PC-9 (cell line): ENCODE results near the gene CHST11. TPM values are rescaled to one million over a fixed set of nuclear protein-coding genes. Genes with fewer than 3 reads are reported as not detected.

Source experiments
- BruUV-seq: library from RNA; stranded (reverse); fragments of 400-500 nt; replicated peaks from 2 replicates; lab custom pipeline; 2021; lab: Mats Ljungman, UMichigan
- CTCF ChIA-PET: fragments of 300-600 bp; sonication (Branson Sonifier 250); formaldehyde crosslinking; loops from one replicate; lab custom pipeline; 2022; ENCODE audit warnings: antibody characterized with exemption; lab: Charles Lee
- POLR2A ChIA-PET: fragments of 300-600 bp; sonication (Branson Sonifier 250); formaldehyde crosslinking; loops from one replicate; lab custom pipeline; 2022; ENCODE audit warnings: antibody characterized with exemption; ENCODE audit not compliant: unreplicated experiment; lab: Charles Lee
- DNase-seq, 2 experiments: peaks; one replicate each; pipeline versions ENCODE4 v3.0.0 to v3.0.0-alpha.2; 2015 to 2022; ENCODE audit warnings: mixed read lengths in 1 of 2
- H2AFZ ChIP-seq: fragments of 200-600 bp; sonication (generic); 2 replicates; pipeline ENCODE4 v1.8.1; 2017; ENCODE audit warnings: antibody characterized with exemption
- H3F3A ChIP-seq: fragments of 200-600 bp; sonication (generic); 2 replicates; pipeline ENCODE4 v1.8.1; 2017; ENCODE audit warnings: antibody characterized with exemption, mild to moderate bottlenecking, low read depth; ENCODE audit not compliant: insufficient read depth
- H3K27ac ChIP-seq: fragments of 200-600 bp; sonication (generic); 2 replicates; pipeline ENCODE4 v1.6.1; 2016; ENCODE audit warnings: mixed run types
- H3K27me3 ChIP-seq: fragments of 200-600 bp; sonication (generic); 2 replicates; pipeline ENCODE4 v1.6.1; 2016; ENCODE audit warnings: low read depth, mixed run types; ENCODE audit not compliant: insufficient read depth
- H3K36me3 ChIP-seq: fragments of 200-600 bp; sonication (generic); 2 replicates; pipeline ENCODE4 v1.6.1; 2016; ENCODE audit warnings: low read depth, mixed run types
- H3K4me1 ChIP-seq: fragments of 200-600 bp; sonication (generic); replicated peaks from 2 replicates; pipeline ENCODE4 v1.6.1; 2016; ENCODE audit warnings: mixed run types; ENCODE audit not compliant: insufficient read depth
- H3K4me2 ChIP-seq: fragments of 200-600 bp; sonication (generic); 2 replicates; pipeline ENCODE4 v1.6.1; 2017; ENCODE audit warnings: mixed run types
- H3K4me3 ChIP-seq: fragments of 200-600 bp; sonication (generic); 2 replicates; pipeline ENCODE4 v1.6.1; 2016; ENCODE audit warnings: mixed run types
- H3K79me2 ChIP-seq: fragments of 200-600 bp; sonication (generic); 2 replicates; pipeline ENCODE4 v1.6.1; 2017; ENCODE audit warnings: low read depth, mixed run types
- H3K9me2 ChIP-seq: fragments of 200-600 bp; sonication (generic); 2 replicates; pipeline ENCODE4 v1.8.1; 2017; ENCODE audit warnings: mild to moderate bottlenecking; ENCODE audit not compliant: insufficient read depth
- H3K9me3 ChIP-seq: fragments of 200-600 bp; sonication (generic); 2 replicates; pipeline ENCODE4 v1.8.1; 2016; ENCODE audit warnings: low read depth; ENCODE audit not compliant: insufficient read depth
- H4K20me1 ChIP-seq: fragments of 200-600 bp; sonication (generic); 2 replicates; pipeline ENCODE4 v1.8.1; 2017; ENCODE audit not compliant: insufficient read depth
- EZH2 ChIP-seq: fragments of 200-600 bp; sonication (generic); IDR thresholded peaks from 2 replicates; pipeline ENCODE4 v1.8.0; 2017; ENCODE audit warnings: antibody characterized with exemption, low read depth
- intact Hi-C: fragments of 100-400 bp; cut with micrococcal nuclease; formaldehyde crosslinking; loops from one replicate; pipeline ENCODE4 v1.10.0; 2022; ENCODE audit not compliant: unreplicated experiment
- total RNA-seq: library from RNA; stranded (reverse); gene quantifications from 2 replicates; pipeline ENCODE4 v1.2.3, GENCODE V29; 2021
- TF ChIP-seq, protein P1 (sequence below): fragments of 200-600 bp; sonication (generic); conservative IDR thresholded peaks from 2 replicates; pipeline ENCODE4 v1.6.1; 2017; ENCODE audit warnings: mixed run types, antibody characterized with exemption, mild to moderate bottlenecking, moderate library complexity

Gene CHST11
- total RNA-seq, 1 experiment from 2014 or later: 39.9 TPM

DNA sequence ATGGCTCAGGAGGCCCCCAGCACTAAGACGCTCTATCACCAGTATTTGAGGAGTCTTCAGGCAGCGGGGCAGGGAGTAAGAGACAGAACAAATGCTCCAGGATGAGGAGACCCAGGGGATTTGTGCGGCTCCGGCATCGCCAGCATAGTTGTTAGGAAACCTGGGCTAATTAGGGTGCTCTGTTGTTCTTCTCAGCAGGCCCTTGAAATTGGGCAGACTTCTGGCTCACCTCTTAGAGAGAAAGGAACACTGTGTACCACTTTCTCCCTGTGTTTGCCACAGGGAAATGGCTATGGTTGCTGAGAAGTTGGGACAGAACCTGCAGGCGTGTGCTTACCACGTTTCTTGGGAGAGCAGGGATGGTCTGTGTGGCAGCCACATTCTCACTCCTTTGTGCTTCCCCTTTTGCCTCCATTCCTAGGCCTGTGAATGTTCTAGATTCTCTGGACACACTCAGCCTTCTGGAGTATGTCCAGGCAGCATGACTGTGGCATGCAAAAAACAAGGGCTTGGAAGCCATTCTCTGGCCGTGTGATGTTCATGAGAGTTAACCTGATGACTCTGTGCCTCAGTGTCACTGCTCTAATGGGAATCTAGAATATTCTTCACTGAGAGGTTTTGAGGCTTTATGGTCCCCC lies 109.0 kb downstream of the CHST11 start:
- Histone ChIP-seq H3K9me2 (no peaks in the 10 kb centered on the region), H3K27me3 (no peaks in the 10 kb centered on the region), H3K36me3 (peaks cover 5% of the 10 kb centered on the region), H4K20me1 (0 out of 2 replicates have a peak, but pooled peaks cover 3% of the 10 kb centered on the region), H3K27ac (no peak overlapping the region), H3K9me3 (no peaks in the 10 kb centered on the region), H3K4me3 (no peak overlapping the region), H3F3A (peaks cover 31% of the 10 kb centered on the region; the same call in 1 of the 2 replicates), H3K4me2 (no peak overlapping the region), H3K79me2 (peaks cover 96% of the 10 kb centered on the region), H2AFZ (no peak overlapping the region), H3K4me1 (no peaks in the 10 kb centered on the region)
- DNase-seq: no peak
- ChIA-PET CTCF (no interaction called here), POLR2A (no interaction called here)
- TF ChIP-seq EZH2: no peak
- TF ChIP-seq, protein P1, sequence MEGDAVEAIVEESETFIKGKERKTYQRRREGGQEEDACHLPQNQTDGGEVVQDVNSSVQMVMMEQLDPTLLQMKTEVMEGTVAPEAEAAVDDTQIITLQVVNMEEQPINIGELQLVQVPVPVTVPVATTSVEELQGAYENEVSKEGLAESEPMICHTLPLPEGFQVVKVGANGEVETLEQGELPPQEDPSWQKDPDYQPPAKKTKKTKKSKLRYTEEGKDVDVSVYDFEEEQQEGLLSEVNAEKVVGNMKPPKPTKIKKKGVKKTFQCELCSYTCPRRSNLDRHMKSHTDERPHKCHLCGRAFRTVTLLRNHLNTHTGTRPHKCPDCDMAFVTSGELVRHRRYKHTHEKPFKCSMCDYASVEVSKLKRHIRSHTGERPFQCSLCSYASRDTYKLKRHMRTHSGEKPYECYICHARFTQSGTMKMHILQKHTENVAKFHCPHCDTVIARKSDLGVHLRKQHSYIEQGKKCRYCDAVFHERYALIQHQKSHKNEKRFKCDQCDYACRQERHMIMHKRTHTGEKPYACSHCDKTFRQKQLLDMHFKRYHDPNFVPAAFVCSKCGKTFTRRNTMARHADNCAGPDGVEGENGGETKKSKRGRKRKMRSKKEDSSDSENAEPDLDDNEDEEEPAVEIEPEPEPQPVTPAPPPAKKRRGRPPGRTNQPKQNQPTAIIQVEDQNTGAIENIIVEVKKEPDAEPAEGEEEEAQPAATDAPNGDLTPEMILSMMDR: no peak
- intact Hi-C loops: no loop called here
- BruUV-seq: no TSS peak

DNA sequence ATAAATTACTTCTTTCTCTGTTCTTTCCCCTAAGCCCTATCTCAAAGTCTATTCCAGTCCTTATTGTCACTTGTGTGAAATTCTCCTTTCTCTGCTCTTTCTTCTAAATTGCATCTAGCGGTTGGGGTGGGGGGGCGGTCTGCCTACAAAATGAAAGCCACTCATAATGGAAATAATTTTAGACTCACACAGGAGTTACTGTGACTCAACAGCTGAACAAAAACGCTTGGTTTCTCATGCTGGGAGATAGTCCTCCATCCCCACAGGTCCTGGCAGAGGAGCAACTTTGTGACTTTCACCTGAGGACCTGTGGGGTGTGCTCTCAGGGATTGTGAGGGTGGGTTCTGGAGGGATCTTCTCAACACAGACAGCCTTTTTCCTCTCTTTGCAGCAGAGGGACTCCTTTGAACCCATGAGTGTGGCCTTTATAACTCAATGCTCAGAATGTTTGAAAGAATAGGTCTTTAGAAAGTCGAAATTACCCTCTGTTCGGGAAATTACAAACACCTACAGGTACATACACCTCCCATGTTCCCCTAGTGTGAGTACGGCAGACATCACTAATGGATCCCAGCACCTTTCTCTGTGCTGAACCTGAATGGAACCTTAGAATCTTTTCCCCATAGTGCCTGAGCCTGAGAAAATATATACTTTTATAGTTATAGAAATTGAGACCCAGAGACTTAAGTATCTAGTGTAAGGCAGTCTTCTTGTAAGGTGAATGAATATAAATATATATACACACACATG lies 109.7 kb downstream of the CHST11 start:
- Histone ChIP-seq H4K20me1 (0 out of 2 replicates have a peak, but pooled peaks cover 3% of the 10 kb centered on the region), H3K4me1 (no peaks in the 10 kb centered on the region), H3K36me3 (peaks cover 5% of the 10 kb centered on the region), H3K9me3 (no peaks in the 10 kb centered on the region), H3F3A (peaks cover 29% of the 10 kb centered on the region; the same call in 1 of the 2 replicates), H3K79me2 (peaks cover 96% of the 10 kb centered on the region), H3K9me2 (no peaks in the 10 kb centered on the region), H3K27me3 (no peaks in the 10 kb centered on the region), H2AFZ (no peak overlapping the region), H3K4me2 (no peak overlapping the region), H3K4me3 (no peak overlapping the region), H3K27ac (no peak overlapping the region)
- BruUV-seq: no TSS peak
- CTCF ChIA-PET: no interaction called here
- intact Hi-C loops: no loop called here
- no peak for TF ChIP-seq EZH2
- TF ChIP-seq, protein P1: no peak
- DNase-seq: no peak
- POLR2A ChIA-PET: no interaction called here

DNA sequence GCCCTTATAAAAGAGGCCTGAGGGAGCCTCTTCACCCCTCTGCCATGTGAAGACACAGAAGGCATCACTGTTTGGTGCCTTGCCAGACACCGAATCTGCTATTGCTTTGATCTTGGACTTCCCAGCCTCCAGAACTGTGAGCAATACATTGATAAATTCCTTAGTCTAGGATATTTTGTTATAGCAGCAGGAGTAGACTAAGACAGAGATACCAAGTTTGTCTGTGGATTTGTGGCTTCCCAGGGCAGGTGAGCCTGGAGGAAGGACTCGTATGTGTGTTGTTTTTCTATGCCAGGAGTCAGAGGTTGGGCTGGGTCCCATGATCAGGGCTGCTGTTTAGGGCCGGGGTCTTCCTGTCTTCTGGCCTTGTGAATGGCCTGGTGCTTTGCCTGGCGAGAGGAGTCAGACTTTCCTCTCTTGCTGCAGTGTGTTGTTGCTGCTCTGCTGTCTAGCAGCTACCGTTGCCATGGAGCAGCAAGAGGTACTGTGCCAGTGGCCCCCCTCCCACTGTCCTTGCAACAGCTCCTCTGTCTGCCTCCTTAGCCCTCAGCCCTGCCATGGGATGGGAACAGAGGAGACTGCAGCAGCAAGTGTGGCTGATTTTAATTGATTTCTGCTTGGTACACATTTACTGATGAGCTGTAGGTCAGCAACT lies 111.2 kb downstream of the CHST11 start:
- H3K9me2 ChIP-seq: no peaks in the 10 kb centered on the region
- H3K9me3 ChIP-seq: no peaks in the 10 kb centered on the region
- H3K4me3 ChIP-seq: no peak overlapping the region
- peaks cover 81% of the 10 kb centered on the region for H3K79me2 ChIP-seq
- 0 out of 2 replicates have a peak, but pooled peaks cover 3% of the 10 kb centered on the region for H4K20me1 ChIP-seq
- intact Hi-C loops: no loop called here
- TF ChIP-seq, protein P1: no peak
- no peak for TF ChIP-seq EZH2
- BruUV-seq: no TSS peak
- no peaks in the 10 kb centered on the region for H3K4me1 ChIP-seq
- no peak overlapping the region for H2AFZ ChIP-seq
- H3F3A ChIP-seq: peaks cover 29% of the 10 kb centered on the region; the same call in 1 of the 2 replicates
- H3K36me3 ChIP-seq: peaks cover 5% of the 10 kb centered on the region
- CTCF ChIA-PET: interaction anchor here (0.6 kb wide), 1 partner anchor 423 kb away, joined by 3 read pairs; no protein-coding TSS in a partner anchor
- no peak for DNase-seq
- POLR2A ChIA-PET: no interaction called here
- no peak overlapping the region for H3K4me2 ChIP-seq
- no peaks in the 10 kb centered on the region for H3K27me3 ChIP-seq
- no peak overlapping the region for H3K27ac ChIP-seq
